HEK293T (cell line): Measurements from ENCODE around the gene RXFP4.
"Not testable (repeated sequence)": the region's sequence is repeated elsewhere in the genome, so short reads cannot be mapped to it uniquely, and the experiment has no call there.

ENCODE experiments used
- CTCF ChIA-PET: fragments of 350-600 bp; formaldehyde crosslinking; extraction: SDS; loops from one replicate; lab custom pipeline; 2021; ENCODE audit warnings: antibody characterized with exemption, inconsistent platforms; lab: Yijun Ruan, JAX
- POLR2A ChIA-PET: fragments of 350-600 bp; formaldehyde crosslinking; extraction: SDS; loops from one replicate; lab custom pipeline; 2020; ENCODE audit warnings: antibody characterized with exemption, inconsistent platforms; lab: Yijun Ruan, JAX
- DNase-seq: peaks from one replicate; pipeline ENCODE4 v3.0.0; 2012; ENCODE audit warnings: mixed read lengths; ENCODE audit errors: extremely low spot score
- ARNT ChIP-seq: fragments of 450-650 bp; IDR thresholded peaks from 2 replicates; pipeline ENCODE4 v1.6.1; 2017; ENCODE audit warnings: mild to moderate bottlenecking
- BHLHE40 ChIP-seq: fragments of 450-650 bp; IDR thresholded peaks from 2 replicates; pipeline ENCODE4 v1.6.1; 2016; ENCODE audit warnings: mild to moderate bottlenecking, moderate library complexity, borderline replicate concordance
- CTBP1 ChIP-seq: fragments of 450-650 bp; IDR thresholded peaks from 2 replicates; pipeline ENCODE4 v1.6.1; 2016; ENCODE audit warnings: borderline replicate concordance
- ELF4 ChIP-seq: fragments of 450-650 bp; IDR thresholded peaks from 2 replicates; pipeline ENCODE4 v1.6.1; 2017; ENCODE audit warnings: antibody characterized with exemption
- FOXA1 ChIP-seq: fragments of 450-650 bp; IDR thresholded peaks from 2 replicates; pipeline ENCODE4 v1.6.1; 2016; ENCODE audit warnings: mild to moderate bottlenecking
- FOXK2 ChIP-seq: fragments of 450-650 bp; IDR thresholded peaks from 2 replicates; pipeline ENCODE4 v1.6.1; 2016; ENCODE audit warnings: mild to moderate bottlenecking
- FOXM1 ChIP-seq: fragments of 450-650 bp; IDR thresholded peaks from 2 replicates; pipeline ENCODE4 v1.6.1; 2017; ENCODE audit warnings: mild to moderate bottlenecking, borderline replicate concordance
- HDGF ChIP-seq: fragments of 450-650 bp; IDR thresholded peaks from 2 replicates; pipeline ENCODE4 v1.6.1; 2017; ENCODE audit warnings: antibody characterized with exemption, borderline replicate concordance
- L3MBTL2 ChIP-seq: fragments of 450-650 bp; conservative IDR thresholded peaks from 2 replicates; pipeline ENCODE4 v1.6.1; 2016; ENCODE audit warnings: mild to moderate bottlenecking
- LEF1 ChIP-seq: fragments of 450-650 bp; IDR thresholded peaks from 2 replicates; pipeline ENCODE4 v1.6.1; 2017; ENCODE audit warnings: mild to moderate bottlenecking, borderline replicate concordance
- NFRKB ChIP-seq: fragments of 450-650 bp; IDR thresholded peaks from 2 replicates; pipeline ENCODE4 v1.6.1; 2016; ENCODE audit warnings: mild to moderate bottlenecking, moderate library complexity
- PKNOX1 ChIP-seq: fragments of 450-650 bp; IDR thresholded peaks from 2 replicates; pipeline ENCODE4 v1.6.1; 2016
- SP1 ChIP-seq: fragments of 450-650 bp; IDR thresholded peaks from 2 replicates; pipeline ENCODE4 v1.6.1; 2017
- SUZ12 ChIP-seq: fragments of 450-650 bp; IDR thresholded peaks from 2 replicates; pipeline ENCODE4 v1.6.1; 2016; ENCODE audit warnings: mild to moderate bottlenecking
- TARDBP ChIP-seq: fragments of 450-650 bp; IDR thresholded peaks from 2 replicates; pipeline ENCODE4 v1.6.1; 2016
- ZNF384 ChIP-seq: fragments of 450-650 bp; IDR thresholded peaks from 2 replicates; pipeline ENCODE4 v1.6.1; 2016

Gene RXFP4

DNA sequence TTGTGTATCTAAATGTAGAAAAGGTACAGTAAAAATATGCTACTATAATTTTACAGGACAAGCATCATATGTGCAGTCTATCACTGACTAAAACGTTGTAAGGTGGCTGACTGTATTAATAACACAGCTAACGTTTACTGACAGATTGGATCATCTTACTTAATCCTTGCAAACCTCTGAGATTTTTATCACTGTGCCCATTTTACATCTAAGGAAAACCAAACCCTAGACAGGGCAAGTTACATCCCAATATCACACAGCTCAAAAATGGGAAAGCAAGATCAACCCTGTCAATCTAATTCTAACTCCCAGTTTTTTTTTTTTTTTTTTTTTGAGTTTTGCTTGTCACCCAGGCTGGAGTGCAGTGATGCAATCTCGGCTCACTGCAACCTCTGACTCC, 22.8 kb upstream of the RXFP4 start:
- CTCF ChIA-PET = interaction anchor here (0.7 kb wide), 1 partner anchor 271 kb away, joined by 4 read pairs; no protein-coding TSS in a partner anchor
- DNase-seq = no peak
- TF ChIP-seq ARNT (no peak), LEF1 (no peak), NFRKB (no peak), ELF4 (no peak), SUZ12 (no peak), ZNF384 (no peak), SP1 (no peak), FOXK2 (no peak), FOXA1 (no peak), CTBP1 (no peak), TARDBP (no peak), BHLHE40 (no peak), HDGF (no peak), L3MBTL2 (no peak), PKNOX1 (no peak), FOXM1 (no peak)
- POLR2A ChIA-PET = interaction anchor here (0.6 to 2.3 kb wide), 4 partner anchors 8 to 71 kb away, joined by 3 to 14 read pairs (median 3); partner anchors contain the start of gene KHDC4

GRCh38 chr1:155919801-155920200, 21.6 kb upstream of the RXFP4 start:
- TF ChIP-seq FOXA1 (no peak), ELF4 (no peak), ARNT (no peak), ZNF384 (no peak), BHLHE40 (no peak), SUZ12 (no peak), LEF1 (no peak), FOXK2 (no peak), TARDBP (no peak), FOXM1 (no peak), CTBP1 (no peak), NFRKB (no peak), SP1 (no peak), PKNOX1 (no peak), L3MBTL2 (no peak)
- DNase-seq = no peak
- POLR2A ChIA-PET = interaction anchor here (1.3 kb wide), 1 partner anchor 15 kb away, joined by 3 read pairs; no protein-coding TSS in a partner anchor
- CTCF ChIA-PET = no interaction called here

DNA sequence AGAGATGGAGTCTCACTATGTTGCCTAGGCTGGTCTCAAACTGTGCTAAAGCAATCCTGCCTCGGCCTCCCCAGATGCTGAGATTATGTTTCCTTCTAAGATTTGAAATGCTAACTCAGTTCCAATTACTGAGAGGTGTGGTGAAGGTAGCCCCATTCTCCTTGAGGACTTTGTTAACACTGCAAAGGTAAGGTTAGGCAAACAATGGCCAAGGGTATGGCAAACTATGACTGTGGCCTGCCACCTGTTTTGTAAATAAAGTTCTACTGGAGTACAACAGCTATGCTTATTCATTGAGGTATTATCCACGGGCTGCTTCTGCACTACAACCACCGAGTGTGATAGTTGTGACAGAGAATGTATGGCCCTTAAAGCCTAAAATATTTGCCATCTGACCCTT, 20.7 kb upstream of the RXFP4 start:
- TF ChIP-seq FOXK2 (no peak), NFRKB (no peak), FOXM1 (no peak), ARNT (no peak), TARDBP (no peak), HDGF (no peak), FOXA1 (no peak), L3MBTL2 (no peak), SP1 (no peak), ZNF384 (no peak), CTBP1 (no peak), SUZ12 (no peak), BHLHE40 (no peak), LEF1 (no peak), ELF4 (no peak), PKNOX1 (no peak)
- no peak for DNase-seq
- ChIA-PET POLR2A (interaction anchor here (1.8 to 2.0 kb wide), 2 partner anchors 10 to 13 kb away, joined by 5 to 8 read pairs; partner anchors contain the start of gene KHDC4), CTCF (no interaction called here)

GRCh38 chr1:155925506-155925905, 15.9 kb upstream of the RXFP4 start:
- no peak for TF ChIP-seq LEF1
- no peak for DNase-seq
- CTCF ChIA-PET = no interaction called here
- POLR2A ChIA-PET = interaction anchor here (1.4 kb wide), 1 partner anchor 7 kb away, joined by 3 read pairs; no protein-coding TSS in a partner anchor

GRCh38 chr1:155929057-155929456, 12.4 kb upstream of the RXFP4 start:
- DNase-seq = no peak
- TF ChIP-seq FOXA1 = no peak
- TF ChIP-seq HDGF = no peak
- no peak for TF ChIP-seq SP1
- TF ChIP-seq BHLHE40 = no peak
- TF ChIP-seq FOXM1 = no peak
- TF ChIP-seq SUZ12 = no peak
- TF ChIP-seq CTBP1 = no peak
- TF ChIP-seq FOXK2 = no peak
- TF ChIP-seq L3MBTL2 = no peak
- no peak for TF ChIP-seq ELF4
- TF ChIP-seq ARNT = no peak
- no peak for TF ChIP-seq TARDBP
- no peak for TF ChIP-seq NFRKB
- TF ChIP-seq ZNF384 = no peak
- TF ChIP-seq LEF1 = no peak
- ChIA-PET CTCF (no interaction called here), POLR2A (interaction anchor here (1.5 kb wide), 1 partner anchor 69 kb away, joined by 3 read pairs; the partner anchor contains the start of gene SYT11)

DNA sequence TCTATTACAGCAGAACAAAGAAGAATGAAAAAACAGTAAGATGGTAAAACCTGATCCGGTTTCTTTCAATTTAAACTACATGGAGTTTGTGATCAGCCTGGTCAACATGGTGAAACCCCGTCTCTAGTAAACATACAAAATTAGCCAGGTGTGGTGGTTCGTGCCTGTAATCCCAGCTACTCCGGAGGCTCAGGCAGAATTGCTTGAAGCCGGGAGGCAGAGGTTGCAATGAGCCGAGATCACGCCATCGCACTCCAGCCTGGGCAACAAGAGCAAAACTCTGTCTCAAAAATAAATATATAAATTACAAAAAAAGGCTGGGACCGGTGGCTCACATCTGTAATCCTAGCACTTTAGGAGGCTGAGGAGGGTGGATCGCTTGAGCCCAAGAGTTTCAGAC, 10.7 kb upstream of the RXFP4 start:
- ChIA-PET POLR2A (interaction anchor here (0.6 to 5.9 kb wide), 9 partner anchors 10 to 90 kb away, joined by 3 to 79 read pairs (median 5); partner anchors contain the start of genes ARHGEF2, GON4L and SYT11), CTCF (interaction anchor here (0.6 kb wide), 1 partner anchor 8 kb away, joined by 3 read pairs; no protein-coding TSS in a partner anchor)
- not testable (repeated sequence) for DNase-seq
